Endothelial cell of umbilical vein (primary cell): ENCODE data around the gene PAQR4. TPM values are rescaled to one million over a fixed set of nuclear protein-coding genes. Genes with fewer than 3 reads are reported as not detected.

ENCODE experiments used
- BruUV-seq: library from RNA; stranded (reverse); fragments of 400-500 nt; replicated peaks from 2 replicates; lab custom pipeline; 2021; lab: Mats Ljungman, UMichigan
- CTCF ChIA-PET: fragments of 300-600, 350-600 bp; sonication (Branson Sonifier 250); formaldehyde crosslinking; loops from one replicate; lab custom pipeline; 2021; ENCODE audit warnings: antibody characterized with exemption, inconsistent platforms; lab: Charles Lee
- POLR2A ChIA-PET: fragments of 300-600, 350-600 bp; sonication (Branson Sonifier 250); formaldehyde crosslinking; loops from one replicate; lab custom pipeline; 2021; ENCODE audit warnings: antibody characterized with exemption, inconsistent platforms; lab: Charles Lee
- DNase-seq: peaks from one replicate; pipeline ENCODE4 v3.0.0-alpha.2; 2011; ENCODE audit warnings: low read depth, low spot score
- FAIRE-seq: peaks from 2 replicates; lab custom pipeline; 2011; peaks lifted over from hg19 to GRCh38; lab: Jason Lieb, UNC
- H2AFZ ChIP-seq: 2 replicates; pipeline ENCODE4 v1.6.0; 2012; ENCODE audit warnings: low read depth, low read length, control low read depth, inconsistent platforms
- H3K27ac ChIP-seq: 2 replicates; pipeline ENCODE4 v1.5.1; 2011; ENCODE audit warnings: low read depth, mild to moderate bottlenecking, control low read depth, low read length, moderate library complexity; ENCODE audit not compliant: insufficient read depth
- H3K27me3 ChIP-seq, 2 experiments: 2 replicates each; pipeline versions ENCODE4 v1.6.0 to v1.6.1; 2011; ENCODE audit warnings: low read length in 2 of 2, mixed read lengths in 1 of 2; ENCODE audit not compliant: control insufficient read depth in 2 of 2, insufficient read depth in 2 of 2
- H3K36me3 ChIP-seq, 2 experiments: 2 replicates in 1 of 2; 3 replicates in 1 of 2; pipeline ENCODE4 v1.5.1; 2011; ENCODE audit warnings: low read length in 2 of 2, mild to moderate bottlenecking in 1 of 2, moderate library complexity in 1 of 2; ENCODE audit not compliant: control insufficient read depth in 2 of 2, insufficient read depth in 2 of 2; ENCODE audit errors: extremely low read depth in 1 of 2
- H3K4me1 ChIP-seq: 3 replicates; pipeline ENCODE4 v1.5.1; 2011; ENCODE audit warnings: mild to moderate bottlenecking, low read length; ENCODE audit not compliant: control insufficient read depth, insufficient read depth; ENCODE audit errors: extremely low read depth
- H3K4me2 ChIP-seq: 2 replicates; pipeline ENCODE4 v1.6.1; 2011; ENCODE audit warnings: low read length, control low read depth, mixed read lengths; ENCODE audit not compliant: insufficient read depth
- H3K4me3 ChIP-seq, 3 experiments: fragments of 200-600 bp in 1 of 3; sonication (generic), shearing (Covaris generic) in 1 of 3; replicated peaks in 1 of 3; 2 replicates each; pipeline ENCODE4 v1.5.1; 2011 to 2016; ENCODE audit warnings: control low read depth in 3 of 3, low read length in 3 of 3, mild to moderate bottlenecking in 2 of 3, inconsistent platforms in 1 of 3, low read depth in 1 of 3, moderate library complexity in 1 of 3; ENCODE audit not compliant: insufficient read depth in 1 of 3
- H3K79me2 ChIP-seq: 2 replicates; pipeline ENCODE4 v1.6.0; 2012; ENCODE audit warnings: low read length, inconsistent platforms; ENCODE audit not compliant: control insufficient read depth, insufficient read depth
- H3K9ac ChIP-seq: replicated peaks from 2 replicates; pipeline ENCODE3; 2011; ENCODE audit warnings: low read length, control low read depth; ENCODE audit not compliant: insufficient read depth; ENCODE audit errors: extremely low read depth
- H3K9me1 ChIP-seq: replicated peaks from 3 replicates; pipeline ENCODE4 v1.6.0; 2011; ENCODE audit warnings: mild to moderate bottlenecking, low read length; ENCODE audit not compliant: control insufficient read depth, insufficient read depth; ENCODE audit errors: extremely low read depth
- H3K9me3 ChIP-seq: replicated peaks from 2 replicates; pipeline ENCODE4 v1.5.1; 2012; ENCODE audit warnings: low read length, inconsistent platforms; ENCODE audit not compliant: control insufficient read depth, insufficient read depth
- H4K20me1 ChIP-seq: replicated peaks from 2 replicates; pipeline ENCODE3; 2011; ENCODE audit warnings: mild to moderate bottlenecking, low read length; ENCODE audit not compliant: control insufficient read depth, insufficient read depth; ENCODE audit errors: extremely low read depth
- CTCF ChIP-seq, 2 donors: IDR thresholded peaks; 1 replicate in 1 of 2; 2 replicates in 1 of 2; pipeline ENCODE4 v1.5.1; 2011; ENCODE audit warnings: low read length in 2 of 2, mild to moderate bottlenecking in 2 of 2, moderate library complexity in 2 of 2, control low read depth in 1 of 2, inconsistent platforms in 1 of 2, low read depth in 1 of 2; ENCODE audit not compliant: insufficient read depth in 1 of 2; ENCODE audit errors: extremely low read depth in 1 of 2
- EZH2 ChIP-seq: IDR thresholded peaks from 2 replicates; pipeline ENCODE4 v1.6.1; 2012; ENCODE audit warnings: borderline replicate concordance, low read depth, mild to moderate bottlenecking, moderate library complexity, low read length, inconsistent platforms; ENCODE audit not compliant: severe bottlenecking
- FOS ChIP-seq: IDR thresholded peaks from 2 replicates; pipeline ENCODE4 v1.6.1; 2011; ENCODE audit warnings: mild to moderate bottlenecking, low read length, moderate library complexity, borderline replicate concordance; ENCODE audit not compliant: insufficient read depth
- GATA2 ChIP-seq: IDR thresholded peaks from 2 replicates; pipeline ENCODE4 v1.7.0; 2011; ENCODE audit warnings: low read depth, mild to moderate bottlenecking, moderate library complexity, mixed read lengths, low read length; ENCODE audit not compliant: insufficient read length, insufficient read depth
- JUN ChIP-seq: IDR thresholded peaks from 2 replicates; pipeline ENCODE4 v1.6.1; 2011; ENCODE audit warnings: borderline replicate concordance, low read depth; ENCODE audit not compliant: insufficient read length, insufficient read depth
- MAX ChIP-seq: IDR thresholded peaks from 2 replicates; pipeline ENCODE4 v1.6.1; 2011; ENCODE audit not compliant: insufficient read depth, insufficient read length
- POLR2A ChIP-seq: IDR thresholded peaks from 2 replicates; pipeline ENCODE4 v1.6.1; 2012; ENCODE audit warnings: low read depth, mild to moderate bottlenecking, control low read depth, low read length
- POLR2AphosphoS5 ChIP-seq: IDR thresholded peaks from 2 replicates; pipeline ENCODE4 v1.6.1; 2012; ENCODE audit warnings: low read depth, mild to moderate bottlenecking, control low read depth, low read length, moderate library complexity; ENCODE audit not compliant: insufficient read depth
- dilution Hi-C: fragments of 300-500 bp; cut with MboI; formaldehyde crosslinking; loops from one replicate; pipeline ENCODE4 v1.15.0; 2019; ENCODE audit warnings: low sequenced_read_pairs; ENCODE audit not compliant: extremely low pct_ligation_motif_present
- intact Hi-C: fragments of 100-400 bp; cut with micrococcal nuclease; formaldehyde crosslinking; loops from one replicate; pipeline ENCODE4 v1.10.0; 2022
- polyA plus RNA-seq, 4 experiments: library from polyadenylated mRNA; depleted of rRNA in 3 of 4; stranded (reverse) in 3 of 4; unstranded in 1 of 4; fragments of >200 nt; gene quantifications; 2 replicates each; pipeline versions ENCODE4 v1.2.1 to v1.2.3, GENCODE V29; 2011 to 2012; ENCODE audit warnings: missing spikeins in 1 of 4
- total RNA-seq: library from RNA; stranded (reverse); gene quantifications from 2 replicates; pipeline ENCODE4 v1.2.3, GENCODE V29; 2021

PAQR4 gene
- total and polyA plus RNA-seq, 2 donors (not counting 3 experiments of a cell fraction or from before 2014, with no cell fraction given): 23.8 to 31.2 TPM

GRCh38 chr16:2982402-2982801 is 13.3 kb downstream of the PAQR4 start:
- Histone ChIP-seq H3K27me3 (no peaks in the 10 kb centered on the region), H3K4me1 (peaks cover 10% of the 10 kb centered on the region), H3K4me3 (no peak overlapping the region), H2AFZ (no peak overlapping the region), H3K9ac (no peak overlapping the region), H3K9me1 (no peaks in the 10 kb centered on the region), H3K9me3 (no peaks in the 10 kb centered on the region), H3K27ac (no peak overlapping the region), H4K20me1 (no peaks in the 10 kb centered on the region), H3K79me2 (peaks cover 5% of the 10 kb centered on the region), H3K36me3 (no peaks in the 10 kb centered on the region), H3K4me2 (no peak overlapping the region)
- no peak for FAIRE-seq
- dilution Hi-C loops (no loop called here), intact Hi-C loops (no loop called here)
- DNase-seq: no peak
- ChIA-PET POLR2A (no interaction called here), CTCF (interaction anchor here (0.9 to 1.7 kb wide), 4 partner anchors 10 to 55 kb away, joined by 3 to 4 read pairs (median 4); no protein-coding TSS in a partner anchor)
- BruUV-seq: no TSS peak
- no peak for TF ChIP-seq GATA2
- no peak for TF ChIP-seq CTCF (IDR thresholded peaks at IDR 0.05; ENCODE audit: extremely low read depth in 1 of 2, insufficient read depth in 1 of 2, low read depth in 1 of 2, low read length in 2 of 2)
- no peak for TF ChIP-seq EZH2
- no peak for TF ChIP-seq FOS

GRCh38 chr16:2983706-2984136 is 14.6 kb downstream of the PAQR4 start:
- Histone ChIP-seq H3K9me1 (no peaks in the 10 kb centered on the region), H3K27ac (no peak overlapping the region), H3K9ac (no peak overlapping the region), H3K4me3 (no peak overlapping the region), H4K20me1 (no peaks in the 10 kb centered on the region), H3K4me1 (peaks cover 10% of the 10 kb centered on the region), H3K79me2 (peaks cover 5% of the 10 kb centered on the region), H2AFZ (peak overlapping the region; percentile 54), H3K9me3 (no peaks in the 10 kb centered on the region), H3K36me3 (no peaks in the 10 kb centered on the region), H3K27me3 (no peaks in the 10 kb centered on the region), H3K4me2 (peak overlapping the region; percentile 17)
- intact Hi-C loops (no loop called here), dilution Hi-C loops (no loop called here)
- DNase-seq (peak; percentile 76), FAIRE-seq (peak; percentile 88)
- ChIA-PET POLR2A (no interaction called here), CTCF (interaction anchor here (1.0 to 1.7 kb wide), 2 partner anchors 22 to 48 kb away, joined by 3 to 4 read pairs; no protein-coding TSS in a partner anchor)
- no TSS peak for BruUV-seq
- TF ChIP-seq POLR2A (no peak), JUN (no peak), FOS (no peak), CTCF (IDR thresholded peaks at IDR 0.05; ENCODE audit: extremely low read depth in 1 of 2, insufficient read depth in 1 of 2, low read depth in 1 of 2, low read length in 2 of 2) (peak; percentile 81 to 91), EZH2 (no peak), GATA2 (no peak), MAX (no peak), POLR2AphosphoS5 (peak; percentile 74)
